Esophagus squamous epithelium (tissue), 5 donors: ENCODE results near the gene SLC26A3. TPM values are rescaled to one million over a fixed set of nuclear protein-coding genes. Genes with fewer than 3 reads are reported as not detected.

ENCODE experiments used
- DNase-seq: peaks from one replicate; lab custom pipeline; 2025; lab: John Stamatoyannopoulos, UW
- H3K27ac ChIP-seq, 4 donors: fragments of 200-600 bp; sonication (generic); one replicate each; pipeline ENCODE4 v1.5.1; 2016 to 2019; ENCODE audit warnings: mild to moderate bottlenecking in 1 of 4
- H3K27me3 ChIP-seq, 4 donors: fragments of 200-600 bp; sonication (generic); 1 replicate in 3 of 4; 2 replicates in 1 of 4; pipeline versions ENCODE4 v1.5.1 to v1.6.0; 2017 to 2021; ENCODE audit warnings: antibody characterized with exemption in 1 of 4
- H3K36me3 ChIP-seq, 3 donors: fragments of 200-600 bp; sonication (generic); one replicate each; pipeline ENCODE4 v1.5.1; 2016 to 2019
- H3K4me1 ChIP-seq, 3 donors: fragments of 200-600 bp; sonication (generic); one replicate each; pipeline ENCODE4 v1.5.1; 2017 to 2019
- H3K4me3 ChIP-seq, 4 donors: fragments of 200-600 bp; sonication (generic); 1 replicate in 3 of 4; 2 replicates in 1 of 4; pipeline ENCODE4 v1.5.1; 2016 to 2019; ENCODE audit warnings: mild to moderate bottlenecking in 2 of 4, moderate library complexity in 1 of 4
- H3K9me3 ChIP-seq, 3 donors: fragments of 200-600 bp; sonication (generic); one replicate each; pipeline ENCODE4 v1.5.1; 2016 to 2019
- CTCF ChIP-seq, 6 experiments: fragments of 450-650 bp in 4 of 6; fragments of 200-600 bp in 2 of 6; sonication (generic) in 2 of 6; IDR thresholded peaks; one replicate each; pipeline ENCODE4 v1.5.1; 2016 to 2019; ENCODE audit warnings: antibody characterized with exemption in 6 of 6, mild to moderate bottlenecking in 4 of 6, moderate library complexity in 4 of 6
- POLR2A ChIP-seq, 4 donors: fragments of 450-650 bp; IDR thresholded peaks; one replicate each; pipeline ENCODE4 v1.6.1; 2017; ENCODE audit warnings: antibody characterized with exemption in 4 of 4, mild to moderate bottlenecking in 4 of 4, moderate library complexity in 3 of 4
- WGBS, 2 donors: methylation state at CpG; one replicate each; pipeline ENCODE4 v1.1.5; 2018; 5-methylcytosine and 5-hydroxymethylcytosine counted together
- intact Hi-C: fragments of 100-400 bp; cut with DNase I; formaldehyde crosslinking; loops from one replicate; pipeline ENCODE4 v1.15.0; 2022
- total RNA-seq, 4 donors: library from RNA; depleted of rRNA; stranded (reverse); fragments of >200 nt; gene quantifications; one replicate each; pipeline ENCODE4 v1.1.0, GENCODE V29; 2016
- donor health status: DM: yes; HTN: yes; CAD: no.

Gene SLC26A3
- total RNA-seq, 4 donors from 2014 or later = not detected

DNA sequence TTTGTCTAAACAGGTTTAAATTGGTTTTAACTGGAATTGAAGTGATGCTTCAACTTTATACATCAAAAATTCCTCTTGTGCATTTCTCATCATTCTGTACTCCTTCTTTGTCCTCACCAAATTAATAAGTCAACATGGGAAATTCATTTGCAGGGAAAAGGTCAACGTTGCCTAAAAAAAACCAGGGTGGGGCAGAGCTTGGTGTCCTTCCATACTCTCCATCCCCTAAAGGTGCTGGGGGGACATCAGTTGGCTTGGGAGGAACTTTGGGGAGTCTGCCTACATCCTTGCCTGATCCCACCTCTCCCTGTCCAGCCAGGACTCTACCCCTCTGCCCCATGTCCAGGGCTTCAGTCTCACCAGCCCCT lies 34.1 kb upstream of the SLC26A3 start:
- peaks cover 0 to 4% (median 0%) of the 10 kb centered on the region in 3 donors for H3K9me3 ChIP-seq
- no peak overlapping the region for H3K4me3 ChIP-seq
- H3K27ac ChIP-seq = no peak overlapping the region
- no peak for TF ChIP-seq POLR2A (IDR thresholded peaks at IDR 0.05)
- no peak for TF ChIP-seq CTCF (IDR thresholded peaks at IDR 0.05)
- DNase-seq = no peak
- intact Hi-C loops = no loop called here
- no peaks in the 10 kb centered on the region for H3K36me3 ChIP-seq
- WGBS, 2 donors = 44 to 50% methylated on average over 1 of the region's 1 CpG
- H3K4me1 ChIP-seq = no peaks in the 10 kb centered on the region
- peaks cover 0 to 11% (median 0%) of the 10 kb centered on the region in 4 donors for H3K27me3 ChIP-seq

- Histone ChIP-seq H3K4me1 (no peaks in the 10 kb centered on the region), H3K27ac (no peak overlapping the region), H3K9me3 (peaks cover 0 to 4% (median 0%) of the 10 kb centered on the region in 3 donors), H3K27me3 (peaks cover 0 to 11% (median 0%) of the 10 kb centered on the region in 4 donors), H3K36me3 (no peaks in the 10 kb centered on the region), H3K4me3 (no peak overlapping the region)
- intact Hi-C loops = no loop called here
- TF ChIP-seq CTCF (IDR thresholded peaks at IDR 0.05) (no peak), POLR2A (IDR thresholded peaks at IDR 0.05) (no peak)
- WGBS, 2 donors = 31 to 51% methylated on average over 10 of the region's 10 CpGs
- no peak for DNase-seq
Observed at GRCh38 chr7:107836237-107837144, 33.5 kb upstream of the SLC26A3 start.

- Histone ChIP-seq H3K4me1 (no peaks in the 10 kb centered on the region), H3K36me3 (no peaks in the 10 kb centered on the region), H3K27me3 (peaks cover 0 to 11% (median 0%) of the 10 kb centered on the region in 4 donors), H3K4me3 (no peak overlapping the region), H3K27ac (no peak overlapping the region), H3K9me3 (no peaks in the 10 kb centered on the region)
- intact Hi-C loops = no loop called here
- DNase-seq = no peak
- 85 to 100% methylated on average over 1 of the region's 1 CpG for WGBS, 2 donors
- TF ChIP-seq POLR2A (IDR thresholded peaks at IDR 0.05) (no peak), CTCF (IDR thresholded peaks at IDR 0.05) (no peak)
Observed at GRCh38 chr7:107834401-107834800, 31.4 kb upstream of the SLC26A3 start.

DNA sequence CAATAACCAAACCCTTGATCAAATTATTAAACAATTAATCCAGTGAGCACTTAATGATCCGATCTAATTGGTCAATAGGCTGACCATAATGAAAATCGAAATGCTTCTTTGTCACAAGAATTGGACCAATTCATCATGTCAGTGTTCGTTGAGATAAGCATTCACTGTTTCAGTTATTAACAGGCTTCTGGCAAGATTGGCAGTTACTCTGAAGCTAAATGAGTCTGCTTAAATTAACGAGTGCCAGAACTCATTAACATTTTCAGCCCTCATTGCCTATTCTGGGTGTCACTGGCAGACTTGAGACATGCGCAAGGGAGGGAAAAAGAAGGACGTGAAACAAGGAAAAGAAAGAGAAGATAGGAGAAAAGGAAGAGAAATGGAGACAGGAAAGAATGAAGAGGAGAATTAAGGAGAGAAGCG lies 30.7 kb upstream of the SLC26A3 start:
- Histone ChIP-seq H3K27ac (no peak overlapping the region), H3K4me1 (no peaks in the 10 kb centered on the region), H3K4me3 (no peak overlapping the region), H3K36me3 (no peaks in the 10 kb centered on the region), H3K27me3 (peaks cover 0 to 11% (median 0%) of the 10 kb centered on the region in 4 donors), H3K9me3 (no peaks in the 10 kb centered on the region)
- TF ChIP-seq CTCF (IDR thresholded peaks at IDR 0.05) (no peak), POLR2A (IDR thresholded peaks at IDR 0.05) (no peak)
- intact Hi-C loops = no loop called here
- no peak for DNase-seq
- 76 to 80% methylated on average over 7 of the region's 7 CpGs for WGBS, 2 donors

GRCh38 chr7:107830420-107830819 lies 27.4 kb upstream of the SLC26A3 start:
- H3K36me3 ChIP-seq = no peaks in the 10 kb centered on the region
- no peak overlapping the region for H3K27ac ChIP-seq
- WGBS, 2 donors = 79 to 87% methylated on average over 3 of the region's 3 CpGs
- H3K4me3 ChIP-seq = no peak overlapping the region
- intact Hi-C loops = no loop called here
- no peak for DNase-seq
- no peaks in the 10 kb centered on the region for H3K9me3 ChIP-seq
- TF ChIP-seq CTCF (IDR thresholded peaks at IDR 0.05) (no peak), POLR2A (IDR thresholded peaks at IDR 0.05) (no peak)
- no peaks in the 10 kb centered on the region for H3K27me3 ChIP-seq
- no peaks in the 10 kb centered on the region for H3K4me1 ChIP-seq
